PC-3 (cell line): Measurements from ENCODE around the gene PRKAR1A. TPM values are rescaled to one million over a fixed set of nuclear protein-coding genes. Genes with fewer than 3 reads are reported as not detected.
"Not testable (repeated sequence)": the region's sequence is repeated elsewhere in the genome, so short reads cannot be mapped to it uniquely, and the experiment has no call there.

ENCODE experiments used
- ATAC-seq: fragments of 200-7000 bp; cut with Tn5 transposase; 2 replicates; pipeline ENCODE4 v1.9.1; 2020; ENCODE audit warnings: mild to moderate bottlenecking, moderate library complexity
- BruUV-seq: library from RNA; stranded (reverse); fragments of 400-500 nt; replicated peaks from 2 replicates; lab custom pipeline; 2021; lab: Mats Ljungman, UMichigan
- CTCF ChIA-PET: fragments of 300-600 bp; sonication (Branson Sonifier 250); formaldehyde crosslinking; loops from one replicate; lab custom pipeline; 2022; ENCODE audit warnings: antibody characterized with exemption; lab: Charles Lee
- POLR2A ChIA-PET: fragments of 300-600 bp; sonication (Branson Sonifier 250); formaldehyde crosslinking; loops from one replicate; lab custom pipeline; 2022; ENCODE audit warnings: antibody characterized with exemption; ENCODE audit not compliant: unreplicated experiment; lab: Charles Lee
- DNase-seq: peaks from one replicate; pipeline ENCODE4 v3.0.0-alpha.2; 2015
- H2AFZ ChIP-seq: fragments of 300-600 bp; sonication (generic); 2 replicates; pipeline ENCODE4 v1.6.0; 2016; ENCODE audit warnings: antibody characterized with exemption, low read length
- H3F3A ChIP-seq: fragments of 300-600 bp; sonication (generic); one replicate; pipeline ENCODE4 v1.6.0; 2017; ENCODE audit warnings: antibody characterized with exemption, low read length, control low read depth, mild to moderate bottlenecking; ENCODE audit not compliant: unreplicated experiment
- H3K27ac ChIP-seq: fragments of 300-600 bp; sonication (generic); 2 replicates; pipeline ENCODE4 v1.5.1; 2016; ENCODE audit warnings: mild to moderate bottlenecking, low read length
- H3K27me3 ChIP-seq: fragments of 300-600 bp; sonication (generic); 2 replicates; pipeline ENCODE4 v1.6.1; 2016; ENCODE audit warnings: low read length, mixed read lengths
- H3K36me3 ChIP-seq: fragments of 300-600 bp; sonication (generic); 2 replicates; pipeline ENCODE4 v1.6.1; 2016; ENCODE audit warnings: low read depth, mixed run types, low read length, mixed read lengths
- H3K4me1 ChIP-seq: fragments of 300-600 bp; sonication (generic); 2 replicates; pipeline ENCODE4 v1.5.1; 2016; ENCODE audit warnings: low read length; ENCODE audit not compliant: insufficient read depth
- H3K4me2 ChIP-seq: fragments of 300-600 bp; sonication (generic); 2 replicates; pipeline ENCODE4 v1.6.0; 2016; ENCODE audit warnings: low read length
- H3K4me3 ChIP-seq: fragments of 300-600 bp; sonication (generic); 2 replicates; pipeline ENCODE4 v1.5.1; 2016; ENCODE audit warnings: mild to moderate bottlenecking, low read length, mixed read lengths
- H3K79me2 ChIP-seq: fragments of 300-600 bp; sonication (generic); 2 replicates; pipeline ENCODE4 v1.6.1; 2017; ENCODE audit warnings: low read length, mixed read lengths
- H3K9ac ChIP-seq: fragments of 300-600 bp; sonication (generic); 2 replicates; pipeline ENCODE4 v1.6.0; 2016; ENCODE audit warnings: mild to moderate bottlenecking, low read length
- H3K9me2 ChIP-seq: fragments of 300-600 bp; sonication (generic); replicated peaks from 2 replicates; pipeline ENCODE4 v1.6.1; 2016; ENCODE audit warnings: mixed run types, low read length, mixed read lengths
- H3K9me3 ChIP-seq: fragments of 300-600 bp; sonication (generic); 2 replicates; pipeline ENCODE4 v1.6.1; 2016; ENCODE audit warnings: low read length, mixed read lengths
- H4K20me1 ChIP-seq: fragments of 300-600 bp; sonication (generic); 2 replicates; pipeline ENCODE4 v1.6.1; 2016; ENCODE audit warnings: low read length, mixed read lengths
- CTCF ChIP-seq: fragments of 300-600 bp; sonication (generic); conservative IDR thresholded peaks from 2 replicates; pipeline ENCODE4 v1.5.1; 2017; ENCODE audit warnings: antibody characterized with exemption, low read depth, mild to moderate bottlenecking, low read length
- EZH2 ChIP-seq: fragments of 300-600 bp; sonication (generic); IDR thresholded peaks from one replicate; pipeline ENCODE4 v1.6.1; 2017; ENCODE audit warnings: antibody characterized with exemption, mild to moderate bottlenecking, low read length; ENCODE audit not compliant: unreplicated experiment
- EZH2phosphoT487 ChIP-seq: fragments of 300-600 bp; sonication (generic); IDR thresholded peaks from 2 replicates; pipeline ENCODE4 v1.6.1; 2018; ENCODE audit warnings: mild to moderate bottlenecking, antibody characterized with exemption, low read length, borderline replicate concordance
- intact Hi-C: fragments of 100-400 bp; cut with micrococcal nuclease; formaldehyde crosslinking; loops from 2 replicates; pipeline ENCODE4 v1.9.0; 2023
- total RNA-seq: library from RNA; depleted of rRNA; stranded (reverse); fragments of >200 nt; gene quantifications from 2 replicates; pipeline ENCODE4 v1.2.3, GENCODE V29; 2014

PRKAR1A gene
- total RNA-seq, 1 experiment from 2014 or later = 214 TPM

DNA sequence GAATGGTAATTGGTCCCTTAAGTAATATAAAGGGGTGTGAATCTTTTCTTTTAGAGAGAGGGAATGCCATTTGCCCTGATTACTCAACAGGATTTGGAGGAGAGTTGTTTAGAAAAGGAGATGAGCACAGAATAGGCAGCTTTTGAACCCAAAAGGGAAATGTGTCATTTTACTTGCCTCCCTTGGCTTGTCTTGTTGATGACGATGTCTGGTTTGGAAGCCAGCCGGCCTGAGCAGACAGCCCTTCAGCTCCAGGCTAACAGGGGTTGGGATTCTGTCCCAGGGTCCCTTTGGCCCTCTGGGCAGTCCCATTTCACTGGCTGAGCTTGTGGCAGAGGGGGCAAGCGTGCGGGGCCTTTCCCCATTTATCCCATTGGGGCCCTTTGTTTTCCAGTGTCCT, 22.3 kb upstream of the PRKAR1A start:
- Histone ChIP-seq H3K4me3 (no peak overlapping the region), H3K9me2 (no peaks in the 10 kb centered on the region), H3K9me3 (no peaks in the 10 kb centered on the region), H3K79me2 (no peaks in the 10 kb centered on the region), H3K4me2 (no peak overlapping the region), H3K9ac (no peak overlapping the region), H3F3A (no peaks in the 10 kb centered on the region), H3K36me3 (no peaks in the 10 kb centered on the region), H3K4me1 (peaks cover 7% of the 10 kb centered on the region; the same call in 1 of the 2 replicates), H4K20me1 (no peaks in the 10 kb centered on the region), H3K27ac (no peak overlapping the region), H2AFZ (no peak overlapping the region), H3K27me3 (peaks cover 18% of the 10 kb centered on the region)
- DNase-seq = no peak
- intact Hi-C loops = no loop called here
- CTCF ChIA-PET = no interaction called here
- BruUV-seq = no TSS peak
- TF ChIP-seq EZH2 (no peak), EZH2phosphoT487 (no peak), CTCF (no peak)
- POLR2A ChIA-PET = no interaction called here
- no peak for ATAC-seq

- Histone ChIP-seq H3K4me2 (peak overlapping the region; percentile 57), H3F3A (no peaks in the 10 kb centered on the region), H3K9me3 (no peaks in the 10 kb centered on the region), H3K36me3 (no peaks in the 10 kb centered on the region), H3K27me3 (peaks cover 2% of the 10 kb centered on the region; the same call in 1 of the 2 replicates), H3K79me2 (no peaks in the 10 kb centered on the region), H3K9me2 (no peaks in the 10 kb centered on the region), H3K4me3 (0 out of 2 replicates have a peak overlapping the region, but pooled peaks have one; percentile 6), H3K4me1 (peaks cover 7% of the 10 kb centered on the region; the same call in 1 of the 2 replicates), H3K9ac (no peak overlapping the region), H2AFZ (peak overlapping the region; percentile 24; the same call in 1 of the 2 replicates), H3K27ac (no peak overlapping the region), H4K20me1 (no peaks in the 10 kb centered on the region)
- ChIA-PET POLR2A (no interaction called here), CTCF (no interaction called here)
- ATAC-seq (peak; percentile 70), DNase-seq (peak; percentile 47)
- BruUV-seq = no TSS peak
- TF ChIP-seq EZH2 = no peak
- TF ChIP-seq EZH2phosphoT487 = no peak
- intact Hi-C loops = no loop called here
These were observed 20.6 kb upstream of the PRKAR1A start for GRCh38 chr17:68491381-68492231.

DNA sequence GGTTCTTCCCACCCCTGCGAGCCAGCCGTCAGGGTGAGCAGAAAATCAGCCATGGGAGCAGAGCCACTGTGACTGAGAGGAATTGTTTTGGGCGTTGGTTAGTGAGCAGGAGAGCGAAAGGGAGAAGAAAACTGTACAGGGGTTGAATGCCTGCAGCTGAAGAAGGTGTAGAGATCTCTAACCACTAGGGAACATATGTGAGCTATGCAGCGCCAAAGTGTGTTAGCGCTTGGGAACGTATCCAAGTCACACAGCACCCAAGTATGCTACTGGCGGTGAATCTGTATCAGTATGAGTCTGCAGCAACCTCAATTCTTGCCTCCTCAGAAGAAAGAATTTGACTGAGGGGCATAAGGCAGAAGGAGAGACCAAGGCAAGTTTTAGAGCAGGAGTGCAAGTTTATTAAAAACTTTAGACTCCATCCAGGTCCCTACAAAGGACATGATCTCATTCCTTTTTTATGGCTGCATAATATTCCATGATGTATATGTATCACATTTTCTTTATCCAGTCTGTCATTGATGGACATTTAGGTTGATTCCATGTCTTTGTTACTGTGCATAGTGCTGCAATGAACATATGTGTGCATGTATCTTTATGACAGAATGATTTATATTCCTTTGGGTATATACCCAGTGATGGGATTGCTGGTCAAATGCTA, 19.7 kb upstream of the PRKAR1A start:
- H3K27ac ChIP-seq, H4K20me1 ChIP-seq, H3K9me3 ChIP-seq, H3K4me3 ChIP-seq, BruUV-seq, H3F3A ChIP-seq, POLR2A ChIA-PET, H3K9me2 ChIP-seq, H3K79me2 ChIP-seq, H3K4me1 ChIP-seq, H3K9ac ChIP-seq, intact Hi-C loops, H3K27me3 ChIP-seq, CTCF ChIA-PET, H3K36me3 ChIP-seq: not testable (repeated sequence)
- DNase-seq = peak; percentile 25
- ATAC-seq = peak; percentile 23
- peak overlapping the region; percentile 57 for H3K4me2 ChIP-seq
- peak overlapping the region; percentile 24; the same call in 1 of the 2 replicates for H2AFZ ChIP-seq
